ENCODE measurements around the gene NTN1. TPM values are rescaled to one million over a fixed set of nuclear protein-coding genes. Genes with fewer than 3 reads are reported as not detected.

NTN1 gene
- total and polyA plus RNA-seq, 2 experiments from 2014 or later: 0.11 to 0.21 TPM

GRCh38 chr17:9215465-9215864 is 194.2 kb downstream of the NTN1 start:
- Histone ChIP-seq H3K9me3 (ENCODE audit: low read depth) (no peaks in the 10 kb centered on the region), H4K20me1 (ENCODE audit: insufficient read depth) (no peaks in the 10 kb centered on the region), H3K27ac (no peak overlapping the region), H3K79me2 (ENCODE audit: insufficient read depth) (no peaks in the 10 kb centered on the region), H3F3A (ENCODE audit: insufficient read depth) (peaks cover 9% of the 10 kb centered on the region), H3K27me3 (replicated peaks; ENCODE audit: insufficient read depth) (no peaks in the 10 kb centered on the region), H3K4me2 (ENCODE audit: unreplicated experiment) (no peak overlapping the region), H2AFZ (no peak overlapping the region), H3K4me1 (ENCODE audit: insufficient read depth) (peaks cover 12% of the 10 kb centered on the region), H3K9me2 (ENCODE audit: insufficient read depth) (no peaks in the 10 kb centered on the region), H3K4me3 (no peak overlapping the region), H3K36me3 (ENCODE audit: low read depth) (no peaks in the 10 kb centered on the region), H3K9ac (no peak overlapping the region)
- no peak for TF ChIP-seq EZH2phosphoT487 (IDR thresholded peaks at IDR 0.05; ENCODE audit: insufficient read depth, low read depth)
- no peak for TF ChIP-seq EZH2 (IDR thresholded peaks at IDR 0.05; ENCODE audit: insufficient read depth, poor library complexity, severe bottlenecking)
- no peak for DNase-seq
- in situ Hi-C loops (cut with MboI): no loop called here

GRCh38 chr17:9217151-9218056 is 196.1 kb downstream of the NTN1 start:
- Histone ChIP-seq H3K4me1 (ENCODE audit: insufficient read depth) (peaks cover 12% of the 10 kb centered on the region), H3K4me3 (peak overlapping the region; percentile 43), H3K9me3 (ENCODE audit: low read depth) (no peaks in the 10 kb centered on the region), H3K36me3 (ENCODE audit: low read depth) (no peaks in the 10 kb centered on the region), H2AFZ (peak overlapping the region; percentile 67), H3K4me2 (ENCODE audit: unreplicated experiment) (peak overlapping the region; percentile 76), H3F3A (ENCODE audit: insufficient read depth) (peaks cover 9% of the 10 kb centered on the region), H4K20me1 (ENCODE audit: insufficient read depth) (no peaks in the 10 kb centered on the region), H3K27ac (peak overlapping the region; percentile 76), H3K9ac (peak overlapping the region; percentile 58), H3K9me2 (ENCODE audit: insufficient read depth) (no peaks in the 10 kb centered on the region), H3K79me2 (ENCODE audit: insufficient read depth) (no peaks in the 10 kb centered on the region), H3K27me3 (replicated peaks; ENCODE audit: insufficient read depth) (no peaks in the 10 kb centered on the region)
- peak; percentile 89 for DNase-seq
- 8 to 11% methylated on average over 5 of the region's 5 CpGs for WGBS, 2 experiments (ENCODE audit: low coverage in 1 of 2, low lambda C conversion rate in 2 of 2, missing lambda C conversion rate in 2 of 2)
- TF ChIP-seq EZH2 (IDR thresholded peaks at IDR 0.05; ENCODE audit: insufficient read depth, poor library complexity, severe bottlenecking) (no peak), EZH2phosphoT487 (IDR thresholded peaks at IDR 0.05; ENCODE audit: insufficient read depth, low read depth) (no peak)
- in situ Hi-C loops (cut with MboI): no loop called here

- no peak for DNase-seq
- H3K9me3 ChIP-seq (ENCODE audit: low read depth): no peaks in the 10 kb centered on the region
- H3K4me3 ChIP-seq: no peak overlapping the region
- H3K79me2 ChIP-seq (ENCODE audit: insufficient read depth): no peaks in the 10 kb centered on the region
- peaks cover 12% of the 10 kb centered on the region for H3K4me1 ChIP-seq (ENCODE audit: insufficient read depth)
- in situ Hi-C loops (cut with MboI): no loop called here
- WGBS, 2 experiments (ENCODE audit: low coverage in 1 of 2, low lambda C conversion rate in 2 of 2, missing lambda C conversion rate in 2 of 2): 39 to 44% methylated on average over 8 of the region's 8 CpGs
- no peak for TF ChIP-seq EZH2phosphoT487 (IDR thresholded peaks at IDR 0.05; ENCODE audit: insufficient read depth, low read depth)
- no peak for TF ChIP-seq EZH2 (IDR thresholded peaks at IDR 0.05; ENCODE audit: insufficient read depth, poor library complexity, severe bottlenecking)
- H3K4me2 ChIP-seq (ENCODE audit: unreplicated experiment): no peak overlapping the region
- H3K9me2 ChIP-seq (ENCODE audit: insufficient read depth): no peaks in the 10 kb centered on the region
- H3K27ac ChIP-seq: peak overlapping the region; percentile 76
- no peaks in the 10 kb centered on the region for H3K36me3 ChIP-seq (ENCODE audit: low read depth)
- H3K27me3 ChIP-seq (replicated peaks; ENCODE audit: insufficient read depth): no peaks in the 10 kb centered on the region
- peaks cover 9% of the 10 kb centered on the region for H3F3A ChIP-seq (ENCODE audit: insufficient read depth)
- no peak overlapping the region for H2AFZ ChIP-seq
- H3K9ac ChIP-seq: no peak overlapping the region
- H4K20me1 ChIP-seq (ENCODE audit: insufficient read depth): no peaks in the 10 kb centered on the region
Measured at GRCh38 chr17:9218064-9218635, 196.8 kb downstream of the NTN1 start.

GRCh38 chr17:9218911-9219310 is 197.6 kb downstream of the NTN1 start:
- no peaks in the 10 kb centered on the region for H3K79me2 ChIP-seq (ENCODE audit: insufficient read depth)
- in situ Hi-C loops (cut with MboI): no loop called here
- H3F3A ChIP-seq (ENCODE audit: insufficient read depth): peaks cover 5% of the 10 kb centered on the region
- DNase-seq: no peak
- no peak overlapping the region for H3K27ac ChIP-seq
- 93 to 98% methylated on average over 15 of the region's 15 CpGs for WGBS, 2 experiments (ENCODE audit: low coverage in 1 of 2, low lambda C conversion rate in 2 of 2, missing lambda C conversion rate in 2 of 2)
- no peak overlapping the region for H3K9ac ChIP-seq
- no peaks in the 10 kb centered on the region for H3K36me3 ChIP-seq (ENCODE audit: low read depth)
- H2AFZ ChIP-seq: no peak overlapping the region
- H3K4me1 ChIP-seq (ENCODE audit: insufficient read depth): peaks cover 12% of the 10 kb centered on the region
- H3K4me3 ChIP-seq: no peak overlapping the region
- no peaks in the 10 kb centered on the region for H3K27me3 ChIP-seq (replicated peaks; ENCODE audit: insufficient read depth)
- H3K4me2 ChIP-seq (ENCODE audit: unreplicated experiment): no peak overlapping the region
- no peaks in the 10 kb centered on the region for H3K9me2 ChIP-seq (ENCODE audit: insufficient read depth)
- no peaks in the 10 kb centered on the region for H3K9me3 ChIP-seq (ENCODE audit: low read depth)
- H4K20me1 ChIP-seq (ENCODE audit: insufficient read depth): no peaks in the 10 kb centered on the region
- no peak for TF ChIP-seq EZH2phosphoT487 (IDR thresholded peaks at IDR 0.05; ENCODE audit: insufficient read depth, low read depth)
